ENCODE data around the gene KCTD3.

GRCh38 chr1:215555531-215555930 is 11.6 kb upstream of the KCTD3 start:
- TF ChIP-seq POLR2A (IDR thresholded peaks at IDR 0.05) (no peak), POLR2AphosphoS5 (IDR thresholded peaks at IDR 0.05) (no peak)
- TF ChIP-seq, protein P1, sequence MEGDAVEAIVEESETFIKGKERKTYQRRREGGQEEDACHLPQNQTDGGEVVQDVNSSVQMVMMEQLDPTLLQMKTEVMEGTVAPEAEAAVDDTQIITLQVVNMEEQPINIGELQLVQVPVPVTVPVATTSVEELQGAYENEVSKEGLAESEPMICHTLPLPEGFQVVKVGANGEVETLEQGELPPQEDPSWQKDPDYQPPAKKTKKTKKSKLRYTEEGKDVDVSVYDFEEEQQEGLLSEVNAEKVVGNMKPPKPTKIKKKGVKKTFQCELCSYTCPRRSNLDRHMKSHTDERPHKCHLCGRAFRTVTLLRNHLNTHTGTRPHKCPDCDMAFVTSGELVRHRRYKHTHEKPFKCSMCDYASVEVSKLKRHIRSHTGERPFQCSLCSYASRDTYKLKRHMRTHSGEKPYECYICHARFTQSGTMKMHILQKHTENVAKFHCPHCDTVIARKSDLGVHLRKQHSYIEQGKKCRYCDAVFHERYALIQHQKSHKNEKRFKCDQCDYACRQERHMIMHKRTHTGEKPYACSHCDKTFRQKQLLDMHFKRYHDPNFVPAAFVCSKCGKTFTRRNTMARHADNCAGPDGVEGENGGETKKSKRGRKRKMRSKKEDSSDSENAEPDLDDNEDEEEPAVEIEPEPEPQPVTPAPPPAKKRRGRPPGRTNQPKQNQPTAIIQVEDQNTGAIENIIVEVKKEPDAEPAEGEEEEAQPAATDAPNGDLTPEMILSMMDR (IDR thresholded peaks at IDR 0.05) = no peak
